Measurements from ENCODE around the gene GRIN2D. TPM values are rescaled to one million over a fixed set of nuclear protein-coding genes. Genes with fewer than 3 reads are reported as not detected.

The GRIN2D gene
- 5.0 and 7.2 TPM in 2 replicates for total RNA-seq

DNA sequence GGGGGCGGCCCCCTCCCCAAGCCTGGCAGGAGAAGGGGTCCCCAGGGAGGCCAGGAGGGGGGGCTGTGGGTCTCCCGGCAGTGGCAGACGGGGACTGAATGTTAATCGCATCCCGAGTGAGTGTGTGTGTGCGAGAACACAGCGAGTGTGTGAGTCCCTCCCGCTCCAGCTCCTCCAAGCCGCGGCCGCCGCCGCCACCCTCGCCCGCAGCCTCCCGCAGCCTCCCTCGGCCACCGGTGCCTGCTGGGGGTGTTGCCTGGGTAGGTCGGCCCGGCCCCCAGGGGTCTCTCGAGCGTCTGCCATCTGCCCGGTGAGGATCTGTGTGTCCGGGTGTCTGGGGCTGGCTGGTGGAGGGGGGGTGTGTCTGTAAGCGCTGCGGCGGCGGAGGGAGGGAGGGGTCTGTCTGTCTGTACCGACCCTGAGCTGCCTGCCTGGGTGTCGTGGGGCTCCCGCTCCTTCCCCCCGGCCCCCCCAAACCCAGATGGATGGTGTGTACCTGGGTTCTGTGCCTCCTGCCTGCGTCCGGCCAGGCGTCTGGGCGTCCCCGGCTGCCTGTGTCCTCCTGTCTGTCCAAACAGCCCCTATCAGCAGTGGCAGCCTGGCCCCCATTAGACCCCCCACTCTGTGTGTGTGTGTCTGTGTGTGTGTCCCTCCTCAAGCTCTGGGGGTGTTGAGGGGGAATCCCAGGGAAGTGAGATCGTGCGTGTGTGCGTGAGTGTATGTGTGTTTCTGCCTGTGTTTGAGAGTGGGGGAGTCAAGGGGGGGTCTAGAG, at the start of gene GRIN2D:
Gene GRIN2D, plus strand, starts transcription at position 110 of the 772 bp plus-strand sequence. CDS start 4,725 bp downstream, outside the sequence.

DNA sequence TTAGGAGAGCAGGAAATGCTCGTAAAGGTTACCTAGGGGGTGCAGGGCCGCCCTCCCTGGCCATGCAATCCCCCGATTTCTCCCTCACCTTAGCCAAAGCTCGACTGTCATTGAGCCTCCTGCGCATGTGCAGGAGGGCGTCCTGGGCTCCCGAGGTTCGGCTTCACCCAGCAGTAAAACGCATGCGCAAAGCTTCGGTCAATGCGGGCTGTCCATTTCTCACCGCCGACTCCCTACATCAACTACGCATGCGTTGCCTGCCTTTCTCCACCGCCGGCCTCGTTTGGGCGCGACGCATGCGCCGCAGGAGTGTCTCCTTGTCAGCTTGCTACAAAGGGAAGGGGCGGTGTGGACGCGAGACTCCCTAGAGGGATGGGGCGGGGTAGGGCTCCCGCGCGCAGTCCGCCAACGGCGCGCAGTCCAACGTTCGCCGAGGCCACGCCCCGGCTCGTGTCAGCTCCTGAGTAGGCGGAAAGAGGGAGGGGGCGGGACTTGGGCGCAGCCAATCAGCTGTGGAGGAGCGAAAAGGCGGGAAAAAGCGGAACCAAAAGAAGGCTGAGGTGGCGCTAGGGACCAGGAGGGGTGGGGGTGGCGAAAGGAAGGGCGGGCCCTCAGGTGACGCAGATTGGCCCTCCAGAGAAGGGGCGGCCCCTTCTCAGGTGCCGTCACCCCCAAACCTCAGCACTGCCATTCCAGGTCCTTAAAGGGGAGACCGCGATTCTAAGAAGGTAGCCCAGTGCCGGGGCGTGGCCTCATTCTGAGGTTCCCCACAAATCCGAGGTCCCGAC, 29.5 kb upstream of the GRIN2D start, which contains the start of the genes SYNGR4 and TMEM143:
Gene SYNGR4, plus strand, starts transcription at position 558 of the 788 bp plus-strand sequence. CDS start 1,476 bp downstream, outside the sequence.
Gene TMEM143, minus strand, starts transcription at position 131 of the 788 bp plus-strand sequence. Its CDS starts 20 bp downstream, at position 111.

DNA sequence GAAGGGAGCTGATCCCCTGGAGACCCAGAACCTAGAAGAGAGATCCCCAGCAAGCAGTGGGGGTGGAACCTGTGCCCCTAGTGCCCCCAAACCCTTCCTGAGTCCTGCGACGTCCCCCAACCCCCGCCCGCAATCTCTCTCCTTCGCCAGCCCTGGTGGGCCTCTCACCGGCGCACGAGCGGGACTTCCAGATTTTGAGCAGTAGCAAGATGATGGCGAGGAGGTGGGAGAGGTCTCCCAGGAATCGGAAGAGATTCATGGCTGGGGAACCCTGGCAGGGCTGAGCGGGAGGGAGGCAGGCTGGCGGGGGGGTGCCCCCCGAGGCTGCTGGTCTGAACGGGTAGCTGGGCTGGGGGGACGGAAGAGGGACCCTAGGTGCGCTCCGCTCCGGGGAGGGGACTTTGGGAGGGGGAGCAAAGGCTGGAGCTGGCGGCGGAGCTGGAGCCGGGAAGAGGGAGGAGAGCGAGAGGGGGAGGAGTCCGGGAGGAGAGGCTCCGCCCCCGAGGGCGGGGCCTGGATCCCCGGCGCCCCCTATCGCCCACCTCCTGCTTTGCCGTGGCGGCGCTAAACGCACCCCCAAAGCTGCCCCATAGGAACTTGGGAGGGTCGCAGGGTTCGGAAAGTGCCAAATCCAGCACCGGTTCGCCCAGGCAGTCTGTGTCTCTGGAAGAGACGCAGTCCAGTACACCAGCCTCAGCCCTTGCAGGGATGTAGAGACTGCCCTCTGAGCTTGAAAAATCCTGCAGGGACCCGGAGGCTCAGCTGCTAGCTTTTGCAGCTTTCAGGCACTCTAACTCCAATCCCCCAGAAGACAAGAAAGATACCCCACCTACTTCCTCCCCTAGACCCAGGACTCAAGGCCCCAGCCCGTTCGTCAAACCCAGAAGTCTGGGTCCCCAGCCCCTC, 2.1 kb upstream of the GRIN2D start, which contains the start of gene KDELR1:
Gene KDELR1, minus strand, starts transcription at position 452 of the 906 bp plus-strand sequence. Its CDS starts 193 bp downstream, at position 259.

Other genes with a start within 250 kb of the GRIN2D start
- gene LIG1, start 223.3 kb upstream of the GRIN2D start, total RNA-seq, result 8.3 and 47.2 TPM in 2 replicates
- 2.0 and 3.0 TPM in 2 replicates for gene ZSWIM9, start 223.0 kb upstream of the GRIN2D start, total RNA-seq
- gene CARD8, start 137.8 kb upstream of the GRIN2D start, total RNA-seq, result 13.1 and 32.8 TPM in 2 replicates
- 0.29 and 0.66 TPM in 2 replicates for gene ZNF114, start 123.6 kb upstream of the GRIN2D start, total RNA-seq
- gene EMP3, start 68.1 kb upstream of the GRIN2D start, total RNA-seq, result 139 and 150 TPM in 2 replicates
- 3.3 and 5.0 TPM in 2 replicates for gene TMEM143, start 29.7 kb upstream of the GRIN2D start, total RNA-seq
- gene SYNGR4, start 29.3 kb upstream of the GRIN2D start, total RNA-seq, result not detected in 2 replicates
- 128 and 129 TPM in 2 replicates for gene KDELR1, start 2.1 kb upstream of the GRIN2D start, total RNA-seq
- gene GRWD1, start 52.3 kb downstream of the GRIN2D start, total RNA-seq, result 32.2 and 62.4 TPM in 2 replicates
- 0.29 and 0.66 TPM in 2 replicates for gene KCNJ14, start 61.9 kb downstream of the GRIN2D start, total RNA-seq
- gene CYTH2, start 75.7 kb downstream of the GRIN2D start, total RNA-seq, result 54.5 and 70.9 TPM in 2 replicates
- gene LMTK3, start 118.2 kb downstream of the GRIN2D start, total RNA-seq, result 0.14 TPM in 1 of 2 replicates, not detected in the other
- 0.22 TPM in 1 of 2 replicates, not detected in the other for gene SULT2B1, start 158.5 kb downstream of the GRIN2D start, total RNA-seq
- not detected in 2 replicates for gene SPACA4, start 213.1 kb downstream of the GRIN2D start, total RNA-seq
- 0.57 TPM in 1 of 2 replicates, not detected in the other for gene FAM83E, start 221.4 kb downstream of the GRIN2D start, total RNA-seq
- 1,434 and 1,613 TPM in 2 replicates for gene RPL18, start 225.5 kb downstream of the GRIN2D start, total RNA-seq
- gene SPHK2, start 225.8 kb downstream of the GRIN2D start, total RNA-seq, result 14.4 and 15.2 TPM in 2 replicates
- 1.1 and 4.8 TPM in 2 replicates for gene DBP, start 243.7 kb downstream of the GRIN2D start, total RNA-seq